GM12891 (cell line): ENCODE data around the gene SCAI.

ENCODE experiments used
- DNase-seq: peaks from one replicate; pipeline ENCODE4 v3.0.0; 2011; ENCODE audit warnings: low spot score; ENCODE audit not compliant: insufficient read length
- FAIRE-seq: peaks from 2 replicates; lab custom pipeline; 2011; peaks lifted over from hg19 to GRCh38; lab: Jason Lieb, UNC
- PAX5 ChIP-seq: IDR thresholded peaks from 2 replicates; pipeline ENCODE4 v1.6.1; 2011; ENCODE audit warnings: low read length, moderate library complexity, mild to moderate bottlenecking; ENCODE audit not compliant: insufficient read depth, severe bottlenecking
- POLR2A ChIP-seq: IDR thresholded peaks from 2 replicates; pipeline ENCODE4 v1.6.1; 2011; ENCODE audit warnings: low read depth, low read length, control low read depth
- POLR2AphosphoS5 ChIP-seq: IDR thresholded peaks from 2 replicates; pipeline ENCODE4 v1.6.1; 2011; ENCODE audit warnings: low read depth, low read length, control low read depth
- POU2F2 ChIP-seq: IDR thresholded peaks from 2 replicates; pipeline ENCODE4 v1.6.1; 2011; ENCODE audit warnings: low read depth, mild to moderate bottlenecking, control low read depth, low read length, moderate library complexity
- SPI1 ChIP-seq: IDR thresholded peaks from 2 replicates; pipeline ENCODE4 v1.6.1; 2011; ENCODE audit warnings: low read depth, low read length, control low read depth
- TAF1 ChIP-seq: IDR thresholded peaks from 2 replicates; pipeline ENCODE4 v1.6.1; 2011; ENCODE audit warnings: low read depth, low read length, control low read depth

Gene SCAI

DNA sequence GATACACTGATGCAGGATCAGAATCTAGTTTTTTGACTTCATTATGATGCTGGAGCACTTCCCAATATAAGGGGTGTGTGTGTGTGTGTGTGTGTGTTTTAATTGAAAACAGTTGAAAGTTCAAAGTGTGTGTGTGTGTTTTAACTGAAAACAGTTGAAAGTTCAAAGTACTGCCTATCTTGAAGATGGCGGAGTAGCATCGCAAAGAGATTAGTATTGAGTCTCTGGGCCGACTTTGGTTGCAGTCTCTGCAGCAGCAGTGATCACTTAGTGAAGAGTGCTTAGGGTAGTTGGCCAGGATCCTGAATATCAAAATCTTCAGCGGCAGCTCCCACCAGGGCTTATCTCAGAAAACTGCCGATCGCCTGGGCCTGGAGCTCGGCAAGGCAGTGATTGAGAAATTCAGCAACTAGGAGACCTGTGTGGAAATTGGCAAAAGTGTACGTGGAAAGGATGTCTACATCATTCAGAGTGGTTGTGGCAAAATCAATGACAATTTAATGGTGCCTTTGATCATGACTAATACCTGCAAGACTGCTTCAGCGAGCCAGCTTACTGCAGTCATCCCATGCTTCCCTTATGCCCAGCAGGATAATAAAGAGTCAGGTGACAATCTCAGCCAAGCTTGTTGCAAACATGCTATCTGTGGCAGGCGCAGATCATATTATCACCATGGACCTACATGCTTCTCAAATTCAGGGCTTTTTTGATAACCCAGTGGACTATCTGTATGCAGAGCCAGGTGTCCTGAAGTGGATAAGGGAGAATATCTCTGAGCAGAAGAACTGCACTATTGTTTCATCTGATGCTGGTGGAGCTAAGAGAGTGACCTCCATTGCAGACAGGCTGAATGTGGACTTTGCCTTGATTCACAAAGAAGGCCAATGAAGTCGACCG lies 7.3 kb upstream of the SCAI start:
- FAIRE-seq (no peak), DNase-seq (no peak)
- TF ChIP-seq POLR2A, result no peak
- TF ChIP-seq PAX5, result no peak
- no peak for TF ChIP-seq POLR2AphosphoS5
- no peak for TF ChIP-seq TAF1
- no peak for TF ChIP-seq POU2F2
- no peak for TF ChIP-seq SPI1

DNA sequence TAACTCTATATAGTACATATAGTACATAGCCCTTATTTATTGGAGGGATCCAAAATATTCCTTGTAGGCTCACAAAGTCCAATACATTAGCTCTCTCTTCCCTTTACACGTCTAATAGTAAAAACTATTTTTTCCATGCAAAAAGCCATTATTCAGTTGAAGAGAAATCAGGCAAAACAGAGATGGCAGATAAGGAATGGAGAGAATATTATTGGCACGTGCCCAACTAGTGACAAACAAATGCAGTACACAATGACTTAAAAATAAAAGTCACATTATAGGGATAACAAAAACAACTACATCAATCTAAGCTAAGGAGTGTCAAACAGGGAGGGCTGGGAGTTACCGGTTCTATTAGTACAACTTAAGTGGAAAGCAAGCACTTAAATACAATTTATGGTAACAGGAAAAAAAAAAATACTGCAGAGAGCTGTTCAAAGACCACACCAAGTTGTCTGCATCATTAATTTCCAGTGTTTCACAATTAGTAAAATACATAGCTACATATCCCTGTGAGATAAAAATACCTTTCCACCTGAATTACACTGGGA lies 4.1 kb upstream of the SCAI start:
- no peak for TF ChIP-seq POLR2A
- no peak for TF ChIP-seq POLR2AphosphoS5
- TF ChIP-seq TAF1, result no peak
- no peak for TF ChIP-seq PAX5
- no peak for TF ChIP-seq SPI1
- TF ChIP-seq POU2F2, result no peak
- FAIRE-seq (no peak), DNase-seq (no peak)

DNA sequence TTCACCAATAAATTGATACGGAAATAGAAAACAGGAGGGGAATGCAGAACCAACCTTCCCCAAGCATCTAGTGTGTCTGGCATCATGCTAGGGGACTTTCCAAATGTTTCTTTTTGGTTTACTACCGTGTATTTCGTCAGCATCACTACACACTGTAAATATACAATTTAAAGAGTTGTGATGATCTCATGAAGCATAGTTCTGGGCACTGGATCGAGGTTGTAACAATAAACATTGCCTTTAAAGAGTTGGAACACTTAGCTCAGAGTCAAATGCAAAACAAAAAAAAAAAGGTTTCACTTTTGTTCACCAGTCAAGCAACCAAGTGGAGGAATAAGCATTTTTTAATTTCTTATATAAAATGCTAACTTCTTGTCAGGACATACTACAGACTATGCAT lies 2.9 kb upstream of the SCAI start:
- FAIRE-seq (peak; percentile 33), DNase-seq (no peak)
- TF ChIP-seq SPI1 (no peak), POLR2A (no peak), POU2F2 (no peak), POLR2AphosphoS5 (no peak), TAF1 (no peak), PAX5 (no peak)

DNA sequence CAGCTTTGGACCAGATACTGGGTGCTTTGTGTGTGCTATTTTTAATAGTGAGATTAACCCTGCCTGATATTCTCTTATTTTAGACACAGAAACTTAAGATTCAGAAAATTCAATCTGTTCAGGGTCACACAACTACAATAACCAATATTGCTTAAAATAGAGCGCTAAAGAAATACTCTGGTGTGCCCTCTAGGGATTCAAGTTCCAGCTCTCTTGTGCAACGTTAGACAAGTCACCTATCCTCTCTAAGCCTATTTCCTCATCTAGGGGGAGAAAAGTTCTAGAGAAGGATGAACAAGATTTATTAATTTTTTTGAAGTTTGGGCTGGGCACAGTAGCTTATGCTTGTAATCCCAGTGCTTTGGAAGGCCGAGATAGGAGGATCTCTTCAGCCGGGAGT lies 2.1 kb upstream of the SCAI start:
- DNase-seq, result no peak
- no peak for TF ChIP-seq POU2F2
- no peak for TF ChIP-seq PAX5
- TF ChIP-seq SPI1, result no peak
- no peak for TF ChIP-seq POLR2A
- TF ChIP-seq TAF1, result no peak
- no peak for TF ChIP-seq POLR2AphosphoS5
- no peak for FAIRE-seq

DNA sequence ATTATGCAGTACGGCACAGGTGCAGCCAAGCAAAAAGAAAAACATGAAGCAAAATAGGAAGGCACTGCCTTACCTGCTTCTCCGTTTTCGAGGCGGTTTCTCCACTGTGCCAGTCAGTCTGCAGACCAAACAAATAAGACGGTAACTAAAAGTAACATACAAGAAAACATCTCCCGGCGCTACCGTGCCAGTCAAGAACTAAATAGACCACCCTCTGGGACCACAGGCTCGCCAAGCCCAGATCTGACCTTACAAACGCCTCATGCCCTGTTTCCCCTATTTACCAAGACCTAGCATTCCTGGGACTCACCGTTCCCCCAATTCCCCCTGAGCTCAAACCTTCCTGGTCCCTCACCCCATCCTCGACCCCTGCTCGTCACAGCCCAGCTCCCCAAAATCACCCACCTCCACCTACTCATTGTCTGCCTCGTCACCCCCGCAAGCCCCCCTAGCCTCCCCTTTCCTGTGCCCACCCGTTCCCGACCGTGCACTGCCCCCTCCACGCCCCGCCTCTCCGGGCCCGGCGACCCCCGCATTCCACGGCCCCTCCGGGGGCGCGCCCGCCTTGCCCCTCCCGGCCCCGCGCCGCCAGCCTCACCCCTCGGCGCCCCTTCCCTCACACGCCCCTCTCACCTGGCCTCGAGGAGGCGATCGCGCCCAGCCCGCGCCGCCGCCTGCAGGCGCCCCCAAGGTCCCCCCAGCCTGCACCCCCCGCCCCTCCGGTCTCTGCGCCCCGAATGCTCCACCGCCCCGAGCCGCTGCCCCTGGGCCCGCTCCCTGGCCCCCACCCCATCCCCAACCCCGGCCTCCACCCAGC lies 560 bp downstream of the SCAI start:
- DNase-seq (no peak), FAIRE-seq (no peak)
- TF ChIP-seq POU2F2 (no peak), POLR2AphosphoS5 (no peak), PAX5 (no peak), TAF1 (no peak)

DNA sequence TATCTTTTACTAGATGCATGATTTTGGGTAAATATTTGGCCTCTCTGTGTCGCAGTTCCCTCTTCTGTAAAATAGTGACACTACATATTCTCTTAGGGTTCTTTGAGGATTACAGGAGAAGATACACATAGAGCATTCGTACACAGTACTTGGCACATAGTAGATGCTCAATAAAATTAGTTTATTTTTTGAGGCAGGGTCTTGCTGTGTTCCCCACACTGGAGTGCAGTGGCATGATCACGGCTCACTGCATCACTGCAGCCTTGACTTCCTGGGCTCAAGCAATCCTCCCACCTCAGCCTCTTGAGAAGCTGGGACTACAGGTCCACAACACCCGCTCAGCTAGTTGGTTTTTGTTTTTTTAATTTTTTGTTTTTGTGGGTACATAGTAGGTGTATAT lies 1.6 kb downstream of the SCAI start:
- no peak for FAIRE-seq
- TF ChIP-seq POU2F2, result no peak
- no peak for TF ChIP-seq POLR2AphosphoS5
- no peak for TF ChIP-seq PAX5
- TF ChIP-seq POLR2A, result no peak
- TF ChIP-seq TAF1, result no peak
- TF ChIP-seq SPI1, result no peak
- no peak for DNase-seq

DNA sequence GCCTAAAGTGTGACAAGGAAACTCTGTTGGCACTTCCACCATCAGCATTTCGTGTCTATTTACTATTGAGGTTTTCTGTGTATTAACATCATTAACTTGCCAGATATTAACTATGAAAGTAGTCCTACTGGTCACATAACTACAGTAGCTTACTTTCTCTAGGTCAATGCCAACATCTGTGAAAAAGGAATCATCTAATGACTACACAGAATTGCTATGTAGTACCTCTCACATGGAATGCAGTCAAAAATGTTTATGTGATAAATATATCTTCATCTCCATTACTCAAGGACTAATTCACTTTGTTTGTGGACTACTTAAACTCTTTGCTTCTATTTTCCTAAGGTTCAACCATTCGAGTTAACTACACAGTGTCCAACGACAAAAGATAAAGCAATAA lies 2.1 kb downstream of the SCAI start:
- TF ChIP-seq POLR2AphosphoS5, result no peak
- no peak for TF ChIP-seq SPI1
- FAIRE-seq, result no peak

DNA sequence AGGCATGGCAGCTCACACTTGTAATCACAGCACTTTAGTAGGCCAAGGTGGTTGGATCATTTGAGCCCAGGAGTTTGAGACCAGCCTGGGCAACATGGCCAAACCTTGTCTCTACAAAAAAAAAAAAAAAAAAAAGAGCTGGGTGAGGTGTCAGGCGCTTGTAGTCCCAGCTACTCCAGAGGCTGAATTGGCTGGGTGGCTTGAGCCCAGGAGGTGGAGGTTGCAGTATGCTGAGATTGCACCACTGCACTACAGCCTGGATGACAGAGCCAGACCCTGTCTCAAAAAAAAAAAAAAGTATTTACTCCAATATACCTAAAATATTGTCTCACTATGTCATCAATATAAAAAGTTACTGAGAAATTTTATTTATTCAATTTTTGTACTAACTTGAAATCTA lies 2.8 kb downstream of the SCAI start:
- no peak for DNase-seq
- TF ChIP-seq POU2F2, result no peak
- no peak for TF ChIP-seq TAF1
- TF ChIP-seq SPI1, result no peak
- no peak for TF ChIP-seq POLR2A
- TF ChIP-seq POLR2AphosphoS5, result no peak
- TF ChIP-seq PAX5, result no peak
- no peak for FAIRE-seq

More for the DNA sequence above, 2.1 kb downstream of the SCAI start:
- no peak for DNase-seq

DNA sequence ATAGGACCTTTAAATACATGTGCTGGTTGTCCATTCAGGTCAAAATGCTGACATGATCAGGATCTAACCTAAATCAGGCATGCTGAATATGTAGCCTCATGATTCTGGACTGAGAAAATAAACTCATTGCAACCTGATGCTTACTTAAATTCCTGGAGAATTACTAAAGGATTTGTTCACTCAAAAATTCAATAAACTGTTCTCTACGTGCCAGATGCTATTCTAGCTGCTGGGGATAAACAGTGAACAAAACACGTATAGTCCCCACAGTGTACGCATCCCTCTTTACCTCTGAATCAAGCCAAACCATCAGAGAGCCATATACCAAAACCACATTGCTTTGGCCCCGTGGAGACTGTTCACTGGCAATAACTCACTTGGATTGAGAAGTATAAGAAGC lies 6.1 kb downstream of the SCAI start:
- TF ChIP-seq POLR2AphosphoS5 (no peak), PAX5 (no peak), TAF1 (no peak), SPI1 (no peak), POLR2A (no peak), POU2F2 (no peak)
- FAIRE-seq (no peak), DNase-seq (no peak)
